HG02840 (cell line): ENCODE data around the gene CEP135.
"Not testable (repeated sequence)": the region's sequence is repeated elsewhere in the genome, so short reads cannot be mapped to it uniquely, and the experiment has no call there.

Experiments used
- ATAC-seq: cut with Tn5 transposase; IDR thresholded peaks from one replicate; pipeline ENCODE4 v1.9.1; 2021; ENCODE audit warnings: mild to moderate bottlenecking, moderate library complexity, moderate number of reproducible peaks; ENCODE audit not compliant: unreplicated experiment, low FRiP score

The CEP135 gene

GRCh38 chr4:55948726-55949481 is at the start of gene CEP135:
Gene CEP135 (plus strand): TSS chr4:55948945. CDS start chr4:55952131, 3,186 bp downstream.
- peak; percentile 75 for ATAC-seq

- no peak for ATAC-seq
Observed at GRCh38 chr4:55902677-55903076, 46.1 kb upstream of the CEP135 start.

- no peak for ATAC-seq
Observed at GRCh38 chr4:55903577-55903976, 45.2 kb upstream of the CEP135 start.

- ATAC-seq, result no peak
Observed at GRCh38 chr4:55904576-55904975, 44.2 kb upstream of the CEP135 start.

GRCh38 chr4:55906323-55906722 is 42.4 kb upstream of the CEP135 start:
- ATAC-seq, result no peak

- ATAC-seq, result no peak
Observed at GRCh38 chr4:55906989-55907388, 41.8 kb upstream of the CEP135 start.

- ATAC-seq, result no peak
Observed at GRCh38 chr4:55907469-55907868, 41.3 kb upstream of the CEP135 start.

- no peak for ATAC-seq
Observed at GRCh38 chr4:55910140-55910539, 38.6 kb upstream of the CEP135 start.

GRCh38 chr4:55912249-55912648 is 36.5 kb upstream of the CEP135 start:
- no peak for ATAC-seq

GRCh38 chr4:55920571-55920970 is 28.2 kb upstream of the CEP135 start:
- no peak for ATAC-seq

- no peak for ATAC-seq
Observed at GRCh38 chr4:55921093-55921492, 27.7 kb upstream of the CEP135 start.

- ATAC-seq, result no peak
Observed at GRCh38 chr4:55925241-55925640, 23.5 kb upstream of the CEP135 start.

- no peak for ATAC-seq
Observed at GRCh38 chr4:55926610-55927009, 22.1 kb upstream of the CEP135 start.

GRCh38 chr4:55927803-55928437 is 20.8 kb upstream of the CEP135 start:
- no peak for ATAC-seq

GRCh38 chr4:55928846-55929245 is 19.9 kb upstream of the CEP135 start:
- ATAC-seq, result no peak

- no peak for ATAC-seq
Observed at GRCh38 chr4:55931043-55931442, 17.7 kb upstream of the CEP135 start.

- no peak for ATAC-seq
Observed at GRCh38 chr4:55931833-55932232, 16.9 kb upstream of the CEP135 start.

- ATAC-seq, result no peak
Observed at GRCh38 chr4:55932511-55932910, 16.2 kb upstream of the CEP135 start.

GRCh38 chr4:55933611-55934010 is 15.1 kb upstream of the CEP135 start:
- ATAC-seq, result no peak

- ATAC-seq, result not testable (repeated sequence)
Observed at GRCh38 chr4:55935907-55936306, 12.8 kb upstream of the CEP135 start.

GRCh38 chr4:55938481-55938880 is 10.3 kb upstream of the CEP135 start:
- ATAC-seq, result no peak

GRCh38 chr4:55939421-55939820 is 9.3 kb upstream of the CEP135 start:
- no peak for ATAC-seq
